Smooth muscle cell (in vitro differentiated cells): ENCODE results near the gene TRIM42. TPM values are rescaled to one million over a fixed set of nuclear protein-coding genes. Genes with fewer than 3 reads are reported as not detected.

Source experiments
- DNase-seq: peaks from one replicate; lab custom pipeline; 2025; ENCODE audit not compliant: unreplicated experiment; lab: John Stamatoyannopoulos, UW
- H2AFZ ChIP-seq: fragments of 200-600 bp; sonication (generic); 2 replicates; pipeline ENCODE4 v1.6.0; 2016; ENCODE audit warnings: antibody characterized with exemption, low read depth, mild to moderate bottlenecking
- H3F3A ChIP-seq: fragments of 200-600 bp; sonication (generic); 2 replicates; pipeline ENCODE4 v1.6.0; 2017; ENCODE audit warnings: antibody characterized with exemption, low read depth
- H3K27ac ChIP-seq: fragments of 200-600 bp; sonication (generic); 2 replicates; pipeline ENCODE4 v1.5.1; 2016; ENCODE audit warnings: low read depth, mild to moderate bottlenecking
- H3K27me3 ChIP-seq: fragments of 200-600 bp; sonication (generic); 2 replicates; pipeline ENCODE4 v1.6.1; 2016; ENCODE audit warnings: low read depth, mild to moderate bottlenecking
- H3K36me3 ChIP-seq: fragments of 200-600 bp; sonication (generic); 2 replicates; pipeline ENCODE4 v1.5.1; 2016; ENCODE audit warnings: low read depth
- H3K4me1 ChIP-seq: fragments of 200-600 bp; sonication (generic); 2 replicates; pipeline ENCODE4 v1.5.1; 2016; ENCODE audit warnings: low read depth
- H3K4me2 ChIP-seq: fragments of 200-600 bp; sonication (generic); 2 replicates; pipeline ENCODE4 v1.6.0; 2016; ENCODE audit warnings: mild to moderate bottlenecking
- H3K4me3 ChIP-seq: fragments of 200-600 bp; sonication (generic); 2 replicates; pipeline ENCODE4 v1.5.1; 2016; ENCODE audit warnings: mild to moderate bottlenecking
- H3K79me2 ChIP-seq: fragments of 200-600 bp; sonication (generic); 2 replicates; pipeline ENCODE4 v1.6.0; 2016; ENCODE audit warnings: low read depth, mild to moderate bottlenecking
- H3K9ac ChIP-seq: fragments of 200-600 bp; sonication (generic); 2 replicates; pipeline ENCODE4 v1.6.0; 2016; ENCODE audit warnings: low read depth
- H3K9me3 ChIP-seq: fragments of 200-600 bp; sonication (generic); replicated peaks from 2 replicates; pipeline ENCODE4 v1.5.1; 2016; ENCODE audit warnings: low read depth
- H4K20me1 ChIP-seq: fragments of 200-600 bp; sonication (generic); 2 replicates; pipeline ENCODE4 v1.6.0; 2016; ENCODE audit warnings: low read depth
- WGBS: methylation state at CpG from one replicate; pipeline ENCODE4 v1.1.7; 2016; ENCODE audit warnings: low lambda C conversion rate; 5-methylcytosine and 5-hydroxymethylcytosine counted together
- polyA plus RNA-seq: library from polyadenylated mRNA; unstranded; fragments of >200 nt; fragmentation: Nextera tagmentation; extraction: Ambion mirVana; gene quantifications from 2 replicates; pipeline ENCODE4 v1.2.1, GENCODE V29; 2016
- total RNA-seq: library from RNA; depleted of rRNA; stranded (reverse); fragments of >200 nt; gene quantifications from 2 replicates; pipeline ENCODE4 v1.2.3, GENCODE V29; 2014
- TF ChIP-seq, protein P1 (sequence below): fragments of 200-600 bp; sonication (generic); IDR thresholded peaks from 2 replicates; pipeline ENCODE4 v1.5.1; 2017; ENCODE audit warnings: borderline replicate concordance, mild to moderate bottlenecking, antibody characterized with exemption; ENCODE audit not compliant: insufficient read depth, poor library complexity, severe bottlenecking

Gene TRIM42
- total and polyA plus RNA-seq, 2 experiments from 2014 or later, result not detected

DNA sequence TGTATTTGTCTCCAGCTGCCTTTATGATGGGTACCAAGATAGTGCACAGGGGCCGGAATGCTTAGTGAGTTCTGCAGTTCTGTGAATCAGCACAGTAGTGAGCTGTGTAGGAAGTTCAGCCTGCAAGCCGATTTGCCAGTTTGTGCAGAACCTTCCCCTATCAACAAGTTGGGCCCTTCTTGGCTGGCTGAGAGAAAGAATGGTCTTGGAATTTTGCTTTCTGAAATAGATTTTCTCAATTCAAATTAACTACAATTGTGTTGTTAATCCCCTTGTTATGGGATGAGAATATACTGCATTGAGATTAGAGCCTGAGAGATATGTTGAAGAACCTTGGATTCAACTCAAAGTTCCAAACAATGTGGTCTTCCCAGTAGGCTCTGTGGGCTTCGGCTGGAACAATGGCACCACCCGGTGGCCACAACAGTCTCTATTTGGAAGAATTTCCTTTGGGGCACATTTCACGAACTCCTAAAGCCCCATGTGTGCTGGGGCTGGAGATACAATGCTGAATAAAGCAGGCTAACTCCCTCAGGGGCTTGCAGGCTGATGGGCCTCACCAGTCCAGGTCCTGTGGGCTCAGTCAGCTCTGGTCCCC lies 59.1 kb downstream of the TRIM42 start:
- TF ChIP-seq, protein P1, sequence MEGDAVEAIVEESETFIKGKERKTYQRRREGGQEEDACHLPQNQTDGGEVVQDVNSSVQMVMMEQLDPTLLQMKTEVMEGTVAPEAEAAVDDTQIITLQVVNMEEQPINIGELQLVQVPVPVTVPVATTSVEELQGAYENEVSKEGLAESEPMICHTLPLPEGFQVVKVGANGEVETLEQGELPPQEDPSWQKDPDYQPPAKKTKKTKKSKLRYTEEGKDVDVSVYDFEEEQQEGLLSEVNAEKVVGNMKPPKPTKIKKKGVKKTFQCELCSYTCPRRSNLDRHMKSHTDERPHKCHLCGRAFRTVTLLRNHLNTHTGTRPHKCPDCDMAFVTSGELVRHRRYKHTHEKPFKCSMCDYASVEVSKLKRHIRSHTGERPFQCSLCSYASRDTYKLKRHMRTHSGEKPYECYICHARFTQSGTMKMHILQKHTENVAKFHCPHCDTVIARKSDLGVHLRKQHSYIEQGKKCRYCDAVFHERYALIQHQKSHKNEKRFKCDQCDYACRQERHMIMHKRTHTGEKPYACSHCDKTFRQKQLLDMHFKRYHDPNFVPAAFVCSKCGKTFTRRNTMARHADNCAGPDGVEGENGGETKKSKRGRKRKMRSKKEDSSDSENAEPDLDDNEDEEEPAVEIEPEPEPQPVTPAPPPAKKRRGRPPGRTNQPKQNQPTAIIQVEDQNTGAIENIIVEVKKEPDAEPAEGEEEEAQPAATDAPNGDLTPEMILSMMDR, result peak; percentile 77
- DNase-seq, result no peak

GRCh38 chr3:140742116-140742515 lies 64.3 kb downstream of the TRIM42 start:
- H3F3A ChIP-seq, result no peaks in the 10 kb centered on the region
- no peaks in the 10 kb centered on the region for H3K9me3 ChIP-seq
- no peak overlapping the region for H3K9ac ChIP-seq
- no peak overlapping the region for H3K4me3 ChIP-seq
- no peaks in the 10 kb centered on the region for H3K79me2 ChIP-seq
- no peak overlapping the region for H2AFZ ChIP-seq
- no peak overlapping the region for H3K27ac ChIP-seq
- WGBS, result 89% methylated on average over 2 of the region's 2 CpGs
- TF ChIP-seq, protein P1, result no peak
- no peaks in the 10 kb centered on the region for H3K27me3 ChIP-seq
- no peak overlapping the region for H3K4me2 ChIP-seq
- H4K20me1 ChIP-seq, result no peaks in the 10 kb centered on the region
- no peaks in the 10 kb centered on the region for H3K4me1 ChIP-seq
- H3K36me3 ChIP-seq, result no peaks in the 10 kb centered on the region
- DNase-seq, result no peak

More for the DNA sequence above, 59.1 kb downstream of the TRIM42 start:
- Histone ChIP-seq H3K9me3 (no peaks in the 10 kb centered on the region), H3K4me1 (no peaks in the 10 kb centered on the region), H3K9ac (no peak overlapping the region), H3K27ac (no peak overlapping the region), H3K4me3 (no peak overlapping the region), H3K36me3 (no peaks in the 10 kb centered on the region), H4K20me1 (no peaks in the 10 kb centered on the region), H3K79me2 (no peaks in the 10 kb centered on the region), H2AFZ (no peak overlapping the region), H3F3A (no peaks in the 10 kb centered on the region), H3K27me3 (no peaks in the 10 kb centered on the region), H3K4me2 (no peak overlapping the region)
- 40% methylated on average over 5 of the region's 5 CpGs for WGBS

GRCh38 chr3:140748171-140748570 lies 70.3 kb downstream of the TRIM42 start:
- no peak overlapping the region for H3K4me2 ChIP-seq
- no peak overlapping the region for H3K4me3 ChIP-seq
- TF ChIP-seq, protein P1, result no peak
- no peaks in the 10 kb centered on the region for H3K9me3 ChIP-seq
- H4K20me1 ChIP-seq, result no peaks in the 10 kb centered on the region
- no peaks in the 10 kb centered on the region for H3F3A ChIP-seq
- no peaks in the 10 kb centered on the region for H3K79me2 ChIP-seq
- no peaks in the 10 kb centered on the region for H3K36me3 ChIP-seq
- no peak overlapping the region for H2AFZ ChIP-seq
- no peaks in the 10 kb centered on the region for H3K4me1 ChIP-seq
- no peak overlapping the region for H3K27ac ChIP-seq
- no peak overlapping the region for H3K9ac ChIP-seq
- WGBS, result 79% methylated on average over 3 of the region's 3 CpGs
- H3K27me3 ChIP-seq, result peaks cover 49% of the 10 kb centered on the region
- no peak for DNase-seq

- Histone ChIP-seq H3K79me2 (no peaks in the 10 kb centered on the region), H3F3A (no peaks in the 10 kb centered on the region), H4K20me1 (no peaks in the 10 kb centered on the region), H3K9ac (no peak overlapping the region), H3K4me3 (no peak overlapping the region), H3K9me3 (no peaks in the 10 kb centered on the region), H3K27me3 (peaks cover 49% of the 10 kb centered on the region), H3K4me1 (no peaks in the 10 kb centered on the region), H2AFZ (no peak overlapping the region), H3K4me2 (no peak overlapping the region), H3K27ac (no peak overlapping the region), H3K36me3 (no peaks in the 10 kb centered on the region)
- 77% methylated on average over 1 of the region's 1 CpG for WGBS
- DNase-seq, result no peak
- TF ChIP-seq, protein P1, result no peak
Observed at GRCh38 chr3:140748903-140749302, 71.0 kb downstream of the TRIM42 start.
